Lung (tissue), 12 donors: ENCODE results near the gene TDRD3. TPM values are rescaled to one million over a fixed set of nuclear protein-coding genes. Genes with fewer than 3 reads are reported as not detected.

Source experiments
- ATAC-seq: fragments of 200-7000 bp; cut with Tn5 transposase; one replicate; pipeline ENCODE4 v1.9.1; 2020; ENCODE audit warnings: moderate number of reproducible peaks; ENCODE audit not compliant: insufficient read depth, low FRiP score
- DNase-seq, 3 donors: peaks; one replicate each; pipeline ENCODE4 v3.0.0-alpha.2; 2013 to 2017
- H3K27ac ChIP-seq, 2 donors: one replicate each; pipeline ENCODE4 v1.5.1; 2013; ENCODE audit warnings: mild to moderate bottlenecking in 2 of 2, moderate library complexity in 2 of 2, control low read depth in 1 of 2, inconsistent platforms in 1 of 2, low read depth in 1 of 2, low read length in 1 of 2
- H3K27me3 ChIP-seq, 3 donors: one replicate each; pipeline ENCODE4 v1.5.1; 2013; ENCODE audit warnings: low read length in 2 of 3; ENCODE audit not compliant: control insufficient read depth in 3 of 3, insufficient read depth in 3 of 3
- H3K36me3 ChIP-seq, 4 donors: one replicate each; pipeline ENCODE4 v1.5.1; 2013; ENCODE audit warnings: low read length in 4 of 4, mild to moderate bottlenecking in 1 of 4, moderate library complexity in 1 of 4; ENCODE audit not compliant: control insufficient read depth in 4 of 4, insufficient read depth in 4 of 4
- H3K4me1 ChIP-seq, 5 donors: one replicate each; pipeline ENCODE4 v1.5.1; 2013; ENCODE audit warnings: low read length in 5 of 5, mild to moderate bottlenecking in 2 of 5, moderate library complexity in 1 of 5; ENCODE audit not compliant: control insufficient read depth in 5 of 5, insufficient read depth in 5 of 5
- H3K4me3 ChIP-seq: one replicate; pipeline ENCODE4 v1.5.1; 2013; ENCODE audit warnings: mild to moderate bottlenecking, control low read depth, moderate library complexity
- H3K9ac ChIP-seq, 2 donors: one replicate each; pipeline ENCODE4 v1.5.1; 2013; ENCODE audit warnings: low read length in 2 of 2, control low read depth in 1 of 2; ENCODE audit not compliant: insufficient read depth in 1 of 2
- H3K9me3 ChIP-seq, 4 donors: one replicate each; pipeline ENCODE4 v1.5.1; 2013; ENCODE audit warnings: low read length in 3 of 4, mild to moderate bottlenecking in 1 of 4, moderate library complexity in 1 of 4; ENCODE audit not compliant: control insufficient read depth in 4 of 4, insufficient read depth in 3 of 4
- CTCF ChIP-seq: IDR thresholded peaks from 2 replicates; pipeline ENCODE4 v1.5.1; 2012; ENCODE audit warnings: mild to moderate bottlenecking; ENCODE audit errors: control extremely low read depth, extremely low read depth
- WGBS, 2 donors: extraction: QIAGEN DNeasy Blood & Tissue Kit; methylation state at CpG; one replicate each; pipeline ENCODE4 v1.1.7; 2013; 5-methylcytosine and 5-hydroxymethylcytosine counted together
- polyA plus RNA-seq, 2 donors: library from polyadenylated mRNA; stranded (reverse); fragments of 200-250 nt; gene quantifications; one replicate each; pipeline ENCODE4 v1.2.1, GENCODE V29; 2013
- total RNA-seq, 2 donors: library from RNA; depleted of rRNA in 1 of 2; stranded (reverse); fragments of >200 nt in 1 of 2; gene quantifications; one replicate each; pipeline ENCODE4 v1.2.1, GENCODE V29; 2014 to 2021
- donor health status: control.
- donor health status: control.
- donor health status: Bipolar disorder and iron deficiency.
- donor health status: healthy.
- donor health status: DM: yes; HTN: yes; CAD: no.

The TDRD3 gene
- total and polyA plus RNA-seq, 4 donors = 6.5 to 56.7 (median 19.4) TPM

GRCh38 chr13:60584976-60585375 lies 188.0 kb downstream of the TDRD3 start:
- peak in 1 of 3 donors; percentile 12 for DNase-seq

GRCh38 chr13:60590800-60591747 lies 194.1 kb downstream of the TDRD3 start:
- no peaks in the 10 kb centered on the region for H3K36me3 ChIP-seq
- ATAC-seq (no peak), DNase-seq (peak in 2 of 3 donors; percentile 11 to 23)
- TF ChIP-seq CTCF = no peak
- H3K27me3 ChIP-seq = no peaks in the 10 kb centered on the region
- peak overlapping the region in 1 of 2 donors; percentile 58 for H3K9ac ChIP-seq
- H3K4me1 ChIP-seq = no peaks in the 10 kb centered on the region
- 60 to 67% methylated on average over 18 of the region's 18 CpGs for WGBS, 2 donors
- no peak overlapping the region for H3K4me3 ChIP-seq
- peaks cover 0 to 3% (median 0%) of the 10 kb centered on the region in 4 donors for H3K9me3 ChIP-seq
- no peak overlapping the region for H3K27ac ChIP-seq

More at GRCh38 chr13:60584976-60585375, 188.0 kb downstream of the TDRD3 start:
- H3K36me3 ChIP-seq = no peaks in the 10 kb centered on the region
- no peak overlapping the region for H3K27ac ChIP-seq
- no peak for TF ChIP-seq CTCF
- H3K27me3 ChIP-seq = no peaks in the 10 kb centered on the region
- H3K4me1 ChIP-seq = no peaks in the 10 kb centered on the region
- 78 to 82% methylated on average over 11 of the region's 11 CpGs for WGBS, 2 donors
- no peak overlapping the region for H3K4me3 ChIP-seq
- no peak for ATAC-seq
- H3K9me3 ChIP-seq = peaks cover 0 to 6% (median 0%) of the 10 kb centered on the region in 4 donors
- no peak overlapping the region for H3K9ac ChIP-seq

GRCh38 chr13:60603049-60603448 lies 206.0 kb downstream of the TDRD3 start:
- Histone ChIP-seq H3K27me3 (no peaks in the 10 kb centered on the region), H3K4me1 (no peaks in the 10 kb centered on the region), H3K9me3 (no peaks in the 10 kb centered on the region), H3K4me3 (no peak overlapping the region), H3K27ac (no peak overlapping the region), H3K36me3 (no peaks in the 10 kb centered on the region), H3K9ac (no peak overlapping the region)
- ATAC-seq (no peak), DNase-seq (no peak)
- 90% methylated on average over 2 of the region's 2 CpGs for WGBS, 2 donors
- TF ChIP-seq CTCF = no peak
